DOHH2 (cell line): ENCODE measurements around the gene EGLN1.

Experiments
- EZH2phosphoT487 ChIP-seq: fragments of 200-600 bp; sonication (generic); IDR thresholded peaks from 2 replicates; pipeline ENCODE4 v1.6.1; 2017; ENCODE audit warnings: borderline replicate concordance, mild to moderate bottlenecking, antibody characterized with exemption, low read length, moderate library complexity, mixed read lengths
- TF ChIP-seq, protein P1 (sequence below): fragments of 200-600 bp; sonication (generic); IDR thresholded peaks from one replicate; pipeline ENCODE4 v1.5.1; 2014; ENCODE audit warnings: antibody characterized with exemption, mild to moderate bottlenecking, low read depth, low read length; ENCODE audit not compliant: poor library complexity, severe bottlenecking

DNA sequence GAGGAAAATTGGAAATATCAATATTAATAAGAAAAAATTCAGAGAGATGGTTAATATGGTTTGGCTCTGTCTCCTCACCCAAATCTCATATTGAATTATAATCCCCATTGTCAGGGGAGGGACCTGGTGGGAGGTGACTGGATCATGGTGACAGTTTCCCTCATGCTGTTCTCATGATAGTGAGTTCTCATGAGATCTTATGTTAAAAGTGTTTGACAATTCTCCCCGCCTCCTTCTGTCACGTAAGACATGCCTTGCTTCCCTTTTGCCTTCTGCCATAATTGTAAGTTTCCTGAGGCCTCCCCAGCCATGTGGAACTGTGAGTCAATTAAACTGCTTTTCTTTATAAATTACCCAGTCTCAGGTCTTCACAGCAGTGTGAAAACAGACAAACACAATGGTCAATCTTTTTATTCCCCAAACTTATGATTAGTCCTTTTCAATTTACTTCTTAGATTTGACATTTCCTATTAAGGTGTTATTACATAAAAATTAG, 11.0 kb downstream of the EGLN1 start:
- TF ChIP-seq, protein P1, sequence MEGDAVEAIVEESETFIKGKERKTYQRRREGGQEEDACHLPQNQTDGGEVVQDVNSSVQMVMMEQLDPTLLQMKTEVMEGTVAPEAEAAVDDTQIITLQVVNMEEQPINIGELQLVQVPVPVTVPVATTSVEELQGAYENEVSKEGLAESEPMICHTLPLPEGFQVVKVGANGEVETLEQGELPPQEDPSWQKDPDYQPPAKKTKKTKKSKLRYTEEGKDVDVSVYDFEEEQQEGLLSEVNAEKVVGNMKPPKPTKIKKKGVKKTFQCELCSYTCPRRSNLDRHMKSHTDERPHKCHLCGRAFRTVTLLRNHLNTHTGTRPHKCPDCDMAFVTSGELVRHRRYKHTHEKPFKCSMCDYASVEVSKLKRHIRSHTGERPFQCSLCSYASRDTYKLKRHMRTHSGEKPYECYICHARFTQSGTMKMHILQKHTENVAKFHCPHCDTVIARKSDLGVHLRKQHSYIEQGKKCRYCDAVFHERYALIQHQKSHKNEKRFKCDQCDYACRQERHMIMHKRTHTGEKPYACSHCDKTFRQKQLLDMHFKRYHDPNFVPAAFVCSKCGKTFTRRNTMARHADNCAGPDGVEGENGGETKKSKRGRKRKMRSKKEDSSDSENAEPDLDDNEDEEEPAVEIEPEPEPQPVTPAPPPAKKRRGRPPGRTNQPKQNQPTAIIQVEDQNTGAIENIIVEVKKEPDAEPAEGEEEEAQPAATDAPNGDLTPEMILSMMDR: no peak
- no peak for TF ChIP-seq EZH2phosphoT487
